GM18870 (cell line): ENCODE results near the gene NTMT1.

Experiments used
- ATAC-seq: cut with Tn5 transposase; IDR thresholded peaks from one replicate; pipeline ENCODE4 v1.9.1; 2021; ENCODE audit warnings: moderate library complexity; ENCODE audit not compliant: unreplicated experiment

NTMT1 gene

DNA sequence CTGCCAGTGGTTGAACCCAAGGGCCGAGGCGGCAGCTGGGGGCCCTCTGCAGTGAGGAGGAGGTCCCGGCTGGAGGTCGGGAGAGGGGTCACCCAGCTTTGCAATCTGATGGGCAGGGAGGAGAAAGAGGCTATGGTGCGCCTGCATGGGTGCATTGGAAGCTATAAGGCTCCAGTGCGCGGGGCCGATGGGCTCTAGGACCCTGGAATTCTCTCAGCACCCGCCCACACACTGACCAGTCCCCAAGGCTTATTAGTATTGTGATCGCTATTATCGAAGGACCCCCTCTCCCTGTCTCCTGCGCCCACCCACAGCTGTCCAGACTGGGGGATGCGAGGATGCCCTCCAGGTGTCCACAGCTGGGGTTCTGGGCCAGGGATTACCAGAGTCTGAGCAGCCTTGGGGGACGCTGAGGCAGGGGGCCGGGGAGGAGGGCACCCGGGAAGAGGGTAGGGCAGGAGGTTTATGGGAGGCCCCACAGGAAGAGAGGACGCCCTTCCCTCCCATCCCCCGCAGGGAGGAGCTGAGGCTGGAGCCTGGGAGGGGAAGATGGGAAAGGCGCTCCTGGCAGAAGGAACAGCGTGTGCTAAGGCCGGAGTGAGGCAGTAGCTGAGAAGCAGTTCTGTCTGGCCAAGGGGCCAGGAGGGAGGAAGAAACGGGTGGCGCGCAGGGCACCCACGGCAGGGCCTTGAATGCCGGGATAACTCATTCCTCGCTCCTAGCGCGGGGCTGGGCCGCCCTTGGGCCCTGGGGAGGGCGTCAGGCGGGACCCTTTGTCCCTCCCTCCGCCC lies 29.2 kb upstream of the NTMT1 start:
- no peak for ATAC-seq

DNA sequence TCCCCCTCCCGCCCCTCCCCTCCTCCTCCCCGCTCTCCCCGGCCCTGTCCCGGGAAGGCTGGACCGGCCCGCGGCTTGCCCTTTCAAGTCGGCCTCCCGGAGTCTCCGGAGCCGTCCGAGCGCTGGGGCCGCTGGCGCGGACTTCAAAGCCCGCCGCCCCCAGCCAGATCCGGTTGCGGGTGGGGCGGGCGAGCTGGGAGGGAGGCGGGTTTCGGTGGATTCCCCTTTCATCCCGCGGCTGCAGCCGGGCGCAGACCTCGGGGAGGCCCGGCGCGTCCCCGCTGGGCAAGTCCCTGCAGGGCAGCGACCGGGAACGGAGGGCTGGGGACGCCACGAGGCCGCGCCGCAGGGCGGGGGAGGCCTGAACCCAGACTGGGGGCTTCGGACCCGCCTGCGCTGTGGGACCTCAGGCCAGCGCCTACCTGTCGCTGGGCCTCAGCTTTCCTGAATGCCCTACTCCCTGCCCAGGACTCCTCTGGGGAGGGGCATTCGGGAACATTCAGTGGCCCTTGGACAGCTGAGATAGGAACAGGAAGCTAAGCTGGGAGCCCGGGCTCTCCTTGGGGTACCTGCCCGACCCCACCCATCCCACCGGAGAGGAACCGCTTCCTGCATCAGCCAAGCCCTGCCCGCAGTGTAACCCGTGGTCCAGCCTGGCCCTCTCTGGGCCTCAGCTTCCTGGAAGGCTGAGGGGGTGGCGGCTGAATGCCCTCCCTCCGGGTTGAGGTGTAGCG lies 28.4 kb upstream of the NTMT1 start:
- no peak for ATAC-seq

DNA sequence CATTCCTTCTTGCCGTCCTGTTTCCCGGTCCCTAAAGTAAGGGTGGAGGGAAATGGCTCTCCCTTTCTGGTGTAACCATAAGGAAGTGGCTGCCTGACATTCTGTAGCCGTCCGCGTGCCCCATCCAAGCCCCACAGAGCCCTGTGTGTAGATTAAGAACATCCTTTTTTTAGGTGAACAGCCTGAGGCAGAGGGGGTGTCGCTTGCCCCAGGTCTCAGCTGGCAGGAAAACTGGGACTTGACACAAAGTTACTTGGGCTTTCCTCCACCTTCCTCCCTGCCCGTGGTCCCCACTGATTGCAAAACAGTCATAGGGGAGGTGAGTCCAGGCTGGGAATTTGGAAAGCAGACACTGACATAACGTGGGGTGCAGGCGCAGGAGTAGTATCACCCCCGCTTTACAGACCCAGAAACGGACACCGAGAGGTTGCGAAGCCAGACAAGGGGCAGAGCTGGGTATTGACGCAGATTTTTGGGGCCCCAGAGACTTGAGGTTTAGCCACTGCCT lies 27.8 kb upstream of the NTMT1 start:
- ATAC-seq, result no peak

DNA sequence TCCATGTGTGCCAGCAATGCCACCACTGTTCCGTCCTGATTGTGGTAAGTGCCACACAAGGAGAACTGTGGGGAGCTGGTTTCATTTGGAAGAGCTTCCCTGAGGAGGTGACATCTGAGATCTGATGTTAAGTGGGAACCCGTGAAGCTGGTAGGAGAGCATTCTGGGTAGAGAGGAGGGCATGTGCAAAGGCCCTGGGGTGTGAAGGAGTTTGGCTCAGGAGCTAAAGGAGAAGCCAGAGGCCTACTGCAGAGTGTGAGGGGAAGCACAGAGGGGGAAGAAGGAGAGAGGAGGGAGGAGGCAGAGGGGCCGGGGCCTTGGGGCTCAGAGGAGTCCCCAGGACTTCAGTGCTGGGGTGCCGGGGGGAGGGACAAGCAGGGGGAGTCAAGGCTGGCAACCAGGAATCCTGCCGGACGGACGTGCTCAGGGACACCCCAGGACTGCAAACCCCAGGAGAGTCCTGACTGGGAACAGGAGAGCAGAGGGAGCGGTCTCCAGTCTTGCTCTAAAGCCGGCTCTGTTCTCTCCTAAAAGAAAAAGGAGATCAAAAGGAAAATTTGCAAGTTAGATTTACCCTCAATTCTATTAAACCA lies 24.8 kb upstream of the NTMT1 start:
- no peak for ATAC-seq

DNA sequence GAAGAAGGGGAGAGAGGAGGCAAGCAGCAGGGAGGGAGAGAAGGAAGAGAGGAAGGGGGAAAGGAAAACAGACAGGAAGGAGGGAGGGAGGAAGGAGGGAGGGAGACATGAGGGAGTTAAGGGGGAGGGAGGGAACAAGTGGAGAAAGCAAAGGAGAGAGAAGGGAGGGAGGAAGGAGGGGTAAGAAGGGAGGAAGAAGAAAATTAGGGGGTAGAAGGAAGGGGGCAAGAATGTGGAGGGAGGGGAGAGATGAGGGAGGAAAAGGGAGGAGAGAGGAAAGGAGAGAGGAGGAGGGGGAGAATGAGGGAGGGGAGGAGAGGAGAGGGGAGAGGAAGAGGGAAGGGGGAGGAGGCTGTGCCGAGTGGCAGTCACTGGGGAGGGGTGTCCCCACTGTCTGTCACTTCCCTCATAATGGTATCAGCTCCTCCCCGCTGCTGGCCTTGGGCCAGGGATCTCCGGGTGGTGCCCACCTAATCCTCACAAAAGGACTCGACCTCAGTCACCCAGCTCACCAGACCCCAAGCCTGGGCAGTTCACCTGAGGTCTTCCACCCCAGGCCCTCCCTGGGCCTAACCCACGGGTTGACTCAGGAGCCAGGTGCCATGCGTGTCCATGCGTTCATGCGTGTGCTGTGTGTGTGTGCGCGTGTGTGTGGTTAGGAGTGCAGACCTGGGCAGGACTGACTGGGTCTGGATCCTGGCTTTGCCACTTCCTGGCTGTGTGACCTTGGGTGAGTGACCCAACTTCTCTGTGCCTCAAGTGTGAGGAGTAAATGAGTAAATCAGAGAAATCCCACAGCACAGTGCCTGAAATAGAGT lies 23.2 kb upstream of the NTMT1 start:
- no peak for ATAC-seq

DNA sequence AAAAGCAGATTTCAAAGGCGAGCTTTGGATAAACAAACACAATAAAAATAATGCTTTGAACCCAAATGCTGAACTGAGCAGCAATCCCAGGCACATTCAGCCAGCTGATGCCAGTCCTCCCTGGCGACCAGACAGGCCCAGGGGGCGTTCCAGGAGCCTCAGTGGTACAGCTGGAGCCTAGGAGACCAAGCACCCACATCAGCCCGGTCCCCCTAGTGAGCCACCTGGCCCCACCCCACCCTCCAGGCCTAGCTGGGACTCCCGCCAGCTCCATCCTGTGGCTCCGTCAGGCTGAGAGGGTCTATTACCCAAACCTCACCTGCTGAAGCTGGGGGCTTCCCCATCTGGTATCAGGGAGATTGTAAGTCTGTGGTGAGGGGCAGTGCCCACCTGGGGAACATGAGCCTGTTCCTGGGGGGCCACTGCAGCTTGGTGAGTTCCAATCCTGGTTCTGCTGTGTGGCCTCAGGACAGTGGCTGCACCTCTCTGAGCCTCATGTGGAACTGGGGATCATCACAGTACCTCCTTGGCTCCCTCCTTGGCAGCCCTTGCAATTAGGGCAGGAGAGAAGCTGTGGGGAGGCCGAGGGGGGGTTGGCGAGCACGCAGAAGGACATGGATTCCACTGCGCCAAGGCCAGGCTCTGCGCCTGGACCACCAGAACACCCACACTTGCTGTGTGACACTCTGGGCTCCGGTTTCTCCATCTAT lies 21.8 kb upstream of the NTMT1 start:
- no peak for ATAC-seq

DNA sequence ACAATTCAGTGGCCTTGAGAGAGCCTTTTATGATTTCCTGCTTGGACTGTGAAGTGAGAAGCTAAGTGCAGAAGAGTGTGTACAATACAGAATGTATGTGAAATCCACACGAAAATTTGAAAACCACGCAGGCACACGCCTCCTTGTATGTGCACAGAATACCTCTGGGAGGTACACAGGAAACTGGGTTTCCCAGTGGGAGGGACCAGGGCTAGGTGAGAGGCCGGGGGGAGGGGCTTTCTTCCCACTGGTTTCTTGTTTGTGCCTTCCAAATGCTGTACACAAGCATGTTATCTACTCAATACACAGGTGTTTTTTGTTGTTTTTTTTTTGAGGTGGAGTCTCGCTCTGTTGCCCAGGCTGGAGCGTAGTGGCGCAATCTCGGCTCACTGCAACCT lies 21.2 kb upstream of the NTMT1 start:
- no peak for ATAC-seq

DNA sequence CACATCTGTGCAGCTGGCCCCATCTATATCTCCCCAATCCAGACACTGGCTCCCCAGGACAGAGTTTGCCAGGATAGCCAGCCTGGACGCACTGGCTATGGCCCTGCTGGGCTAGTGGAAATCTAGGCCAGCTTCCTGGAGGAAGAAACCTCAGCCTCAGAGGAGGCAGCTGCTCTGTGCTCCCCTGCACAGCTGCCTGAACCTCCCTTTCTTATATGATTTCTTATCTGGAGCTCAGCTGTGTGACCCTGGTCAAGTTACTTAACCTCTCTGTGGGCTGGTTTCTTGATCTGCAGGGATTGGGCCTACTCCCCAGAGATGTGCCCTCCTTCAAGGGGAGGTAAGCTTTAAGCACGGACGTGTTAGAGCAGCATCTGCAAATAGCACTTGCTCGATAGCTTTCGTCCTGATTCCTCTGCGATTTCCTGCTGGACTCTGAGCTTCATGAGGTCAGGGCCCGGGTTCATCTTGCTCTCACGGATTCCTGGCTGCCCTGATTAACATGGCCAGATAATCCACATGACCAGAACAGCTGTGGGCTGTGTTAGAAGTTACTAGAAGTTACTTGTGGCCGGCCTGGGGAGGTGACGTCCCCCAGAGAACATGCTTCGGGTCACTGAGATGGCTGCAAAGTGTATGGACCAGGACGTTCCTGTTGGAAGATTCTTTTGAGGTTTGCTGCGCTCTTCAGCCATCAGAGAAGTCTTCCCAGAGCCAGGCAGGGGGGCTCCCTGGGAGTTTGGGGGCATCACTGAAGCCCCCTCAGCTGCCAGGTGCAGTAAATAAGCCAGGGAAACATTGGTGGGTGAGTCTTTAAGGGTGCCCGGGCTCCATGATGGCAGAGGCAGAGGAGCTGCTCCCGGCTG lies 19.6 kb upstream of the NTMT1 start:
- ATAC-seq, result no peak

DNA sequence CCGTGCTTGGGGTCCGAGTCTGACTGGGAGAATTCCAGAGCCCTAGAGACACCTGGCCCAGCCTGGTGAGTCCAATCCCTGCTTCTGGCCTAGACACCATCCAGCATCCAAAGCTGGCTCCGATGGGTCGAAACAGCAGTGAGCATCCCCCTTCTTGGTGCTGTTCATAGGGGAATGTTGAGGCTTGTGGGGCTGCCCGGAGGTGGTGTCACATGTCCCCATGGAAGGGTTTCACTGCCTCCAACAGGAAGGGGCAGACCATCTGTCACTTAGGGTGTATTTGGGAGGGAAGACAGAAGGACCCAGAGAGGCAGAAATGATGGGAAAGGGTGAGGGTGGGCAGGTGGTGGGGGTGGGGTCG lies 19.0 kb upstream of the NTMT1 start:
- ATAC-seq, result no peak

DNA sequence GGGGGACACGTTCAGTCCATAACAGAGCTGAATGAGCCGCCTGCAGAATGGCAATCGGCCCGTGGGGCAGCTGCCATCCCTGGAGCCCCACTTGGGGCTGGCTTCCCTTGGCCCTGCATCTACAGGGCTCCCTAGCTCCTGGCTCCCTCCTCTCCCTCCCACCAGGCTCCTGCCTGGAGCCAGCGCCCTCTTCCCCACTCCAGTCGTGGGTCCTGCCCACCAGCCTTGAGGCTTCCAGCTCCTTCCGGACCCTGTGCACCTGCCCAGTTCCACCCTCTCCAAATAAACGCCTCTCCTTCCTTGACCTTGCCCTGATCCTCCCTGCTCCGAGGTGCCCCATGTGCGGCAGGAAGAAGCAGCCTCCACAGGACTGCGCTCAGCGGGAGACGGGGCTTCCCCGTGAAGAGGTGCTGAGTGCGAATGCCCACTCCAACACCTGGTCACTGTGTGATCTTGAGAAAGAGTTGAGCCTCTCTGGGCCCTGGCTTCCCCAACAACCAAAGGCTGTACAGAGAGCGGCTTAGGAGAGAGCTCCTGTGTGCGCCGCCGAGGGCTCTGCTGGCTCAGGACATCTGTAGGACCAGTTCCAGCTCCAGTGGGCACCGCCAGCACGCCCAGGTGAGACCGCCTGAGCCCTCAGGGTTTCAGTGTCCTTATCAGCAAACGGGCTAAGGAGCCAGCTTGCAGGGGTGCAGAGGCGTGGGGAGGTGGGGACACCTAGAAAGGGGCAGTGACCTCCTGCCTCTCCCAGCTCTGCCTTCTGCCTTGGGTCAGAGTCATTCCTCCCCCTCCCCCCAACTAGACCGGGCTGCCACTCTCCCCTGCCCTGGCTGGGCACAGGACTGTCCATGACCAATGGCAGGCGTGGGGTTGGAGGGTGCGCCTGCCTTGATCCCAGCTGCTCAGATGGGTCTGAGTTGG lies 17.1 kb upstream of the NTMT1 start:
- ATAC-seq, result no peak

DNA sequence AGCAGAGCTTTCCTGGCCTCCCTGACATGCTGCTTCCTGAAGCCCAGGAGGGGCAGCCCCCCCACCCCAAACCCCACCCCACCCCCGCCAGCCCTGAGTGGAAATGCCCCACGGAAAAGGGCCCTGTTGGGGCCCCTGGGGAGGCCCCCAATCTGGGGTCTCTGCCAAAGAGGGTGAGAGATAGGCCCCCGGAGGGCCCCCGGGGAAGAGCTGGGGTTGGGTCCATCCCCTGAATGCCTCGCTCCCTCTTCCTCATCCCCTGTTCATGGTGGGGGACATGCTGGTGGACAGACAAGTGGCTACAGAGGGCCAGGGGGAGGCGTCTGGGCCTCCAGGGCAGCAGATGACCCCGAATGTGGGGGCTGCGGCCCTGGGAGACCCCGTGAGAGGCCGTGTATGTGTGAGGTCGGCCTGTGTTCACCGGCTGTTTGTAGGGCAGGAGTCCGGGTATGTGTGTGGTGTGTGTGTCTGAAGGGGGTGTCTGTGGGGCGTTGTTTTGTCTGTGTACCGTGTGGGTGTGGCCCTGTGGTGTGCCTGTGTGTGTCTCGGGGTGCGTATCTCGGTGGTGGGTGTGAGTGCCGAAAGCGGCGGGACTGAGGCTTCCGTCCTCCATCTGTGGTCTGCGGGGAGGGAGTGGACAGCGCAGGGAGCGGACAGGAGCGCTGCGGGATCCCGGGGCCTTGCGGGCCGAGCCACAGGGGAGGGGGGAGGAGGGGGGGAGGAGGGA lies 16.3 kb upstream of the NTMT1 start:
- no peak for ATAC-seq

DNA sequence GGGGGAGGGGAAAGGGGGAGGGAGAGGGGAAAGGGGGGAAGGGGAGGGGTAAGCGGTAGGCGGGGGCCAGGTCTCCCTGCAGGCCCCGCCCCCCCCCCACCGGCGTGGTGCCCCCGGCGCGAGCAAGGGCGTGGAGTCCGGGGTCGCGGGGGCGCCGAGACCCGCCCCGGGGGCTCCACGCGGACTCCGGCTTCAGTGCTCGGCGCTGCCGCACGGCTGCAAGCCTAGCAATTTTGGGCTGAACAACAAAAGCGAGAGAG lies 15.8 kb upstream of the NTMT1 start:
- ATAC-seq, result no peak

DNA sequence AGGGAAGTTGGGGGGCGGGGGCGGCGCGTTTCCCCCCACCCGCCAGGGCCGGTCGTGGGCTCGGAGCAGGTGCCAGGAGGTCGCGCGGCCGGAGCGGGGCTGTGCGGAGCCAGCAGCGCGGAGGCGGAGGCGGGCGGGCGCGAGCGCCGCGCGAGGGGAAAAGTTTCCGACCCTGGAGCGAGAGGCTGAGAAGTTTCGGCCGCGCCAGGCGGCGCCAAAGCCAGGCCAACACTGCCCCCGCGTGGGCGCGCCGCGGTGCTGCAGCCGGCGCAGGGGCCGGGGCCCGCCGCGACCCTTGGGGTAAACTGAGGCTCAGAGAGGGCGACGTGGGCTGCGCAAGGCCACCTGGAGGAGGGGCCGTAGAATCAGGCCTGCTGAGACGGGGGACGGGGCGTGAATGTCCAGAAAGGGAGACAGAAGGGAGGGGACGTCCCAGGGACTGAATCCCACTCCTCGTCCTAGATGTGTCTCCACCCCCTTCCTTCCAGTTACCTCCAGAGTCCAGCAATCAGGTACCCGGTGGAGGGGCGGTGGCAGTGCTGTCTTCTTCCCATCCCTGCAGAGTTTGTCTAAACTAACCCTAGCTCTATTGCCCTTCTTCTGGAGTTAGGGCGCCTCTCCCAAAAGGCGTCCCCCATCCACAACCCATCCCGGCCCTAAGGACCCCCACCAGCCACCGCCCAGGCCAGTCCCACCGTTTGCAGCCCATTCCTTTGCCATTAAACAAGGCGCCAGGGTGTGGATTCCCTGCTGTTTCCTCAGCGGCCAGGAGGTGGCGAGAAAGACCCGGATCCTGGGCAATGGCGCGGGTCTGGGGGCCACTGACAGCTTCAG lies 15.3 kb upstream of the NTMT1 start:
- no peak for ATAC-seq

DNA sequence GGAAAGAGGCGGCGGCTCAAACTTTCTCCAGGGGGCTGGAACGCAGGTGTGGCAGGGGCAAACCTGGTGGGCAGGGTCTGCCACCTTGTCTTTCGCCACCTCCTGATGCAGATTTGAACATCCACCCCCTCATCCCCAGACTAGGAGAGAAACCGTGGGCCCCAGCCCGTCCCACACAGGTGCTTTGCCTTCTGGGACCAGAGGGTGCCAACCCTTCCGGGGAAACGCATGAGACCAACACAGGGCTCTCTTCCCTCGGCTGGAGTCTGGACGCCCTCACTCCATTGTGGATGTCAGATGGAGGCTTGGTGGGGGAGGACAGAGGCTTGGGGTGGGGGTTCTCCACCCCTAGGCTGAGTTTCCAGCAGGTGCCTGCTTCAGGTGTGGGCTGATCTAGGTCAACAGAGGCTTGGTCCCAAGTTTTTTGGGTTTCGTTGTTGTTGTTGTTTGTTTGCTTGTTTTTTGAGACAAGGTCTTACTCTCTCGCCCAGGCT lies 14.6 kb upstream of the NTMT1 start:
- ATAC-seq, result no peak

DNA sequence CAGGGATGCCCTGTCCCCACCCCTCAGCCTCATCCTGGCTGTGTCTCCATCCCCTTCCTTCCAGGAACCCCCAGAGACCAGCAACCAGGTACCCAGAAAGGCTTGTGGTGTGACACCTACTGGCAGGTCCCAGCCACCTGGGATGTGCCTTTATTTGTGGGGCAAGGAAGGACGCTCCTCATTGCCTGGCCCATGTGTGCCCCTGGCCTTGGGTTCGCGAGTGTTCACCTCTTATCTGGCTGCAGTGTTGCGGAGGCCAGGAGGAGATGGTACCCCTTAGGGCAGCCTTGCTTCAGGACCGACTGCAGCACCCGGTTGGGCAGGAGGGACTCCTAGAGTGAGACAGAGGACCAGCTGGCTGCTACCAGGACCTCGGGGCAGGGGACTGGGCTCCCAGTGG lies 13.8 kb upstream of the NTMT1 start:
- no peak for ATAC-seq

DNA sequence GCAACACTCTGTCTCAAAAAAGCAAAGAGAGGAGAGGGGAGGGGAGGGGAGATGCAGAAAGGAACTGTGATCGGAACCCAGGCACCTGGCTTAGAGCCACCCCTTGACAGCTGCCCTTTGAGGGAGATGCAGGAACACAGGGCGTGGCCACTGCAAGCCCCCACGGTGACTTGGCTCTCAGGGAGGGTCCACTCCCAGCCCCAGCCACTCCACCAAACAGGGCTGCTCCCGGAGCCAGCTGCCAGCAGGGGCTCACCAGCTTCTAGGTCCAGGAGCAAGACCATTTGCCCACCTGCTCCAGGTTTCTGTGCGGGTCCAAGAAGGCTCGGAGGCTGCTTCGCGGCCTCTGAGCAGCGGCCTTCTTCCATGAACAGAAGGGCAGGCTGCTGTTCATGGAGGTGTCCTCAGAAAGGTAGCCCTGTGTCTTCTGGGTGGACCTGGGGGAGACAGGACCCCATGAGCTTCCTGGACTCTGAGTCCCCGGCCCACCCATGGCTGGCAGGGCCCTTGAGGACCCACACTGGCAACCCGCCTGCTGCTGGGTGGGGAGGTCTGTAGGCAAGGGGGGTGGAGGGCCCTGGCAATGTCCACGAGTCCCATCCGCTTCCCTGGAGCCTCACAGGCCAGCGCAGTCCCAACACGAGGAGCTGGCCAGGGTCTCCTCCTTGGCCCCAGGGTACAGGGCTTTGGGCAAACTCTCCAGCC lies 13.0 kb upstream of the NTMT1 start:
- ATAC-seq, result no peak
